ENCODE measurements around the gene DNTT.

- TF ChIP-seq CTCF (IDR thresholded peaks at IDR 0.05) = no peak
- no peak for TF ChIP-seq POLR2A (IDR thresholded peaks at IDR 0.05)
Observed at GRCh38 chr10:96379758-96380157, 75.5 kb downstream of the DNTT start.

Measured in breast epithelium (tissue), 3 donors.